VCaP (cell line): ENCODE results near the gene ARID1B.

ENCODE experiments used
- H3K27ac ChIP-seq: fragments of 450-650 bp; 2 replicates; pipeline ENCODE4 v1.5.1; 2017
- CTCF ChIP-seq: fragments of 450-650 bp; conservative IDR thresholded peaks from 2 replicates; pipeline ENCODE4 v1.5.1; 2017; ENCODE audit warnings: mild to moderate bottlenecking, moderate library complexity

ARID1B gene

GRCh38 chr6:157133856-157134255 is 356.7 kb downstream of the ARID1B start:
- H3K27ac ChIP-seq, result no peak overlapping the region
- TF ChIP-seq CTCF, result no peak

- TF ChIP-seq CTCF, result no peak
- no peak overlapping the region for H3K27ac ChIP-seq
Observed at GRCh38 chr6:157134402-157135047, 357.3 kb downstream of the ARID1B start.

- H3K27ac ChIP-seq, result no peak overlapping the region
- no peak for TF ChIP-seq CTCF
Observed at GRCh38 chr6:157135691-157136090, 358.5 kb downstream of the ARID1B start.

GRCh38 chr6:157137501-157137900 is 360.3 kb downstream of the ARID1B start:
- no peak for TF ChIP-seq CTCF
- no peak overlapping the region for H3K27ac ChIP-seq

GRCh38 chr6:157139054-157139708 is 362.0 kb downstream of the ARID1B start:
- no peak; the same call in 1 of the 2 replicates for TF ChIP-seq CTCF

GRCh38 chr6:157143171-157143889 is 366.2 kb downstream of the ARID1B start:
- no peak overlapping the region for H3K27ac ChIP-seq
- TF ChIP-seq CTCF, result no peak

More at GRCh38 chr6:157139054-157139708, 362.0 kb downstream of the ARID1B start:
- no peak overlapping the region for H3K27ac ChIP-seq
